ENCODE measurements around the gene TNNC2.
A peak's percentile ranks its signal among the peaks of the same experiment; 100 is the strongest.
"Not testable (repeated sequence)": the region's sequence is repeated elsewhere in the genome, so short reads cannot be mapped to it uniquely, and the experiment has no call there.

TNNC2 gene

DNA sequence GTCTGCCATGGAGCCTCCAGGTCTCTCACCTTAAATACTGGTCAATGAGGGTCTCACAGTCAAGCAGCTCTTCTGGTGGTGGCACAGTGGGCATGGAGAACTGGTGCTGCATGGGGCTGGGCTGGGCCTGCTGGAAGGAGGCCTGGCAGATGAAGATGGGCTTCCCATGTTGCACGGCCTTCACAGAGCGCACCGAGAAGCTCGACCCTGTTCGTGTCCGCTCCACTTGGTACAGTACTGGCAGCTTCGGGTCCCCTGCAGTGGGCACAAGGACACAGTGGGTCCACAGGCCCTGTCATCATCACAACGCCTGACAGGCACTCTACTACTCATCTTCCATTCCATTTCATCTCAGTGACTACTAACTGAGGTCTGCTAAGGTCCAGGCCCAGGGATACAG is 21.3 kb upstream of the TNNC2 start:
- DNase-seq (ENCODE audit: low read depth): no peak

DNA sequence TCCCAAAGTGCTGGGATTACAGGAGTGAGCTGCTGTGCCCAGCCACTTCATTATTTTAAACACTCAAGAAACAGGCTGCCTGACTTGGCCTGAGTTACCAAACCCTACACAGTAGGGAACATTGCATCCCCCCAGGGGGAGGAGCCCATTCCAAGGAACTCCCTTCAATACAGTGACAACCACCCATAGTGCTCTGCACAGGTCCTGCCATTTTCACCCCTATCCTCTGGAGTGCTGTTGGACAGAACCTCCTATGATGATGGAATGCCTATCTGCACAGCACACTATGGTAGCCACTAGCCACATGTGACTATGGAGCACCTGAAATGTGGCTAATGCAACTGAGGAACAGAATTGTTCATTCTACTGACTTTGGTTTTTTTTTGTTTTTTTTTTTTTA is 18.3 kb upstream of the TNNC2 start:
- no peak for DNase-seq (ENCODE audit: low read depth)

DNA sequence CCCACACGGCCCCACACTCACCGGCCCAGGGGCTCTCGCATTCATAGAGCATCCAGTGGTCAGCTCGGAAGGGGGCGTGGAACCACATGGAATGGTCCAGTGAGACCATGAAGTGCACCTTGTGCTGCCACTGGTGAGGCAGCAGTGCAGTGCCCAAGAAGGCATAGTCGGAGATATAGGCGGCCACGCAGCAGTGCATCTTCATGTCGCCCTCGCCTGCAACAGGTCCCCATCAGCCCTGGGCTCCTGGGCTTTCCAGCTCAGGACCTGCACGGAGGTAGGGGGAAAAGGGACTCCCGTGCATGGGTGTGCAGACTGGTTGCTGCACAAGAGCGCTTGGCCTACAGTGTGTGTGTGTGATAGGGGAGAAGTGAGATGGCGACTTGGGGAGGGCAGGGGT is 16.4 kb upstream of the TNNC2 start:
- DNase-seq (ENCODE audit: low read depth): no peak

DNA sequence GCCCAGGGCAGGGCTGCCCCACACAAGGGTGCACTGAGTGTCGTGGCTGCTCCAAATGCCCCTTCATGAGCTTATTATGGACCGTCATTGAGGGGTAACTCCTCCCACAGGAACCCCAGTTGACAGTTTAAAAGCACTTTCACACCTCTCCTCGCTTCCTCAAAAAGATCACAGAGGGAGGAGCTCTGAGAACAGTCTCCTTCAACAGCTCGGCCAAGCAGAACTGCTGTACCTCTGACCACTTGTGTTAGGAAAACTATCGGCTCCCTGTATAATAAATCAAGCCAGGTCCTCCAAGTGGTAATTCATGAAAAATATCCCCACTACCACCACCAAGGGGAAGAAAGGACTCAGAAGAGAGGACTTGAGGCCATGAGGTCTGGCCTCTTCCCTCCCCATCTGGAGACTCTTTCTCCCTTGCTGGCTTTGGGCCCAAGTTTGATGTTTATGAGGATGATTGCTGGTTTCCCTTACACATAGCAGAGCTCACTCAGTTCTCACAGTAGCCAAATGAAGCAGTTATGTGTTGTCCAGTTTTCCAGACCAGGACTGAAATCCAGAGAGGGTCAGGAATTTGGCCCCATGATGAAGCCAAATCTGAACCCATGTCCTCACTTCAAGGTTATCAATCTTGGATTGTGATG is 15.2 kb upstream of the TNNC2 start:
- DNase-seq (ENCODE audit: low read depth): no peak

DNA sequence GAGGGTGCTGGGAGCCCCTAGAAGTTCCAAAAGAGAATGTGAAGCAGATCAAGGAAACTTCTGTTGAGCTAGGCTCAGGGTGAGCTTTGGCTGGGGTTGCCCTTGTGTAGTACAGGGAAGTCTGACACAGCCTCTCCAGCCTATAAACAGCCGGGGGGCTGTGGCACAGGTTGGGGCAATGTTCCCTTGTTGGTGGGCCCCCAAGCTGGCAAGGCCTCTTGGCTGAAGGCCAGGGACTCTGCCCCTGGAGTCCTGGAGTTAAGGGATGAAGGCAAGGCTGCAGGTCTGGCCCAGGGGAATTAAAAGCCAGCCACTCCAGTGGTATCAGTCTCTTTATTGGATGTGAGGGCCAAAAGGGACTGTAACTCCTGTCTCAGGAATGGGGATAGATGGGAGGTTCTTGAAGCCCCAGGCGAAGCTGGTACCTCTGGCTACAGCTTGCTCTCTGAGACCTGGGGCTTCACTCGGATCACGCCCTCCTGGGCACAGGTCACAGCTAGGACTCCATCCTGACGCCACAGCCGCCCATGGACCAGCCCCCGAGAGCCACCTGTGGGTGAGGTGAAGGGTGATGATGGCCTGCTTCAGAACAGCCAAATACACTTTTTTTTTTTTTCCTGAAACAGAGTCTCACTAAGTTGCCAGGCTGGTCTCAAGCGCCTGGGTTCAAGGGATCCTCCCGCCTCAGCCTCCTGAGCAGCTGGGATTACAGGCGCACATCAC is 14.5 kb upstream of the TNNC2 start:
- no peak for DNase-seq (ENCODE audit: low read depth)

DNA sequence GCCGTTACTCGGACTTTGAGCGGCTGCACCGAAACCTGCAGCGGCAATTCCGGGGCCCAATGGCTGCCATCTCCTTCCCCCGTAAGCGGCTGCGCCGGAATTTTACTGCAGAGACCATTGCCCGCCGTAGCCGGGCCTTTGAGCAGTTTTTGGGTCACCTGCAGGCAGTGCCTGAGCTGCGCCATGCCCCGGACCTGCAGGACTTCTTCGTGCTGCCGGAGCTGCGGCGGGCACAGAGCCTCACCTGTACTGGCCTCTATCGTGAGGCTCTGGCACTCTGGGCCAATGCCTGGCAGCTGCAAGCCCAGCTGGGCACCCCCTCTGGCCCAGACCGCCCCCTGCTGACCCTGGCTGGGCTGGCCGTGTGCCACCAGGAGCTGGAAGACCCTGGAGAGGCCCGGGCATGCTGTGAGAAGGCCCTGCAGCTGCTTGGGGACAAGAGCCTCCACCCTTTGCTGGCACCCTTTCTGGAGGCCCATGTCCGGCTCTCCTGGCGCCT is 13.6 kb upstream of the TNNC2 start:
- DNase-seq (ENCODE audit: low read depth): no peak

DNA sequence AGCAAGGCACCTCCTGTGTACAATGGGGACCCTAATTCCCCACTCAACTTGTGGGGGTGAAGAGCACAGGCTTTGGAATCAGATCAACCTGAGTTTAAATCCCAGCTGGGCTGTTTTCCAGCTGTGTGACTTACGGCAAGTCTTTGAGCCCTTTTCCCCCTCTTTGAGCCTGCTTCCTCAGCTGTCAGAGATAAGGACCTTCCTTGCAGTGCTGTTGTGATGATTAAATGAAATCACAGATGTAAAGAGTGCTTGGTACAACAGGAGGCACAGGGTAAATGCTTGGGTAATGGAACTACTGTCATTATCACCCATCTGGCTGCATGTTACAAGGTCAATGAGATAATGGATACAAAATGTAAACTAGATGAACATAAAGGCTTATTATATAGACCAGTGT is 9.7 kb upstream of the TNNC2 start:
- no peak for DNase-seq (ENCODE audit: low read depth)

DNA sequence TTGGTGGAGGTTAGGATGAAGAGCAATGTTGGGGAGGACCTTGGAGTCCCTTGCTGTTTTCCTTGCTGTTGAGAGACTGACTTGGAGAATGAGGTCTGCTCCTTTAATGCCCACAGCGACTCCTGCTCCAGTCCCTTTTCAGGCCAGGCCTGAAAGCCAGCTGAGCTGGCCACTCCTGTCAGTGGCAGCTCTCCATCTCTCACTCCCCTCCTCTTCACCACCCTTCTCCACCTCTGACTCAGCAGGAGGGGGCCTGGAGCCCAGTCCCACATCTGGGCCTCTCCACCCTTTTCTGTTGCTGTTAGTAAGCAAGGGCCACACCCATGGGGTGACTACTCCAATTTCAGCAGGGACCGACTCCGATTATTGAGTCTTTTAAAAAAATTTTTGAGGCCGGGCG is 8.7 kb upstream of the TNNC2 start:
- DNase-seq (ENCODE audit: low read depth): no peak

DNA sequence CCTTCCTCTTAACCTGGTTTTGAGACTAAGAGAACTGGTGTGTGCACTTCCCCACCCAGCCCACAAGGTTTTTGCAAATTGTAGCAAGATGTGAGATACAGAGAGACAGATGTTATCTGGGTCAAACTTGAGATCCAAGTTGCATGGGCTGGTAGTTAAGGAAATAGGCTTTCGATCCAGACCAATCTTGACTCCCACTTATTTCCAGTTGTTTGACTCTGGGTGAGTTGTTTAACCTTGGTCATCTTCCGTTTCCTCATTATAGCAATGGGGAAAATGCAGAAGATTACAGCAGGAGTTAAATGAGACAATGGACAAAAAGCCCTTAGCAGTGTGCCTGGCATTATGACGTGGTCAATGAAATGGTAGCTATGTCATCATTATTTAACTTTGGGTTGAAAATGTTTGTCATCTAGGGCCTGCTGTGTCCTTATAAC is 8.2 kb upstream of the TNNC2 start:
- no peak for DNase-seq (ENCODE audit: low read depth)

DNA sequence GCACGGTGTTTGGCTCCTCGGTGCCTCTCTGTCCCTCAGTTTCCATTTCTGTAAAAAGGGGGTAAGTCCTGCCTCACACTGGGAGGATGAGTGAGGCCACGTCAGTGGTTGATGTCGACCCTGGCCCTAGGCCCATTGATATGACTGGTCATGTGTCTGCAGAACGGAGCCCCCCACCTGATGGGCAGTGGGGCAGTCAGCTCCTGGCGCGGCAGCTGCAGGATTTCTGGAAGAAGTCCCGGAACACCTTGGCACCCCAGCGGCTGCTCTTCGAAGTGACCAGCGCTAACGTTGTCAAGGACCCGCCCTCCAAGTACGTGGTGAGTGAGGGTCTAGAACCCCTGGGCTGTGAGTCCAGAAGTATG is 7.7 kb upstream of the TNNC2 start:
- DNase-seq (ENCODE audit: low read depth): no peak

DNA sequence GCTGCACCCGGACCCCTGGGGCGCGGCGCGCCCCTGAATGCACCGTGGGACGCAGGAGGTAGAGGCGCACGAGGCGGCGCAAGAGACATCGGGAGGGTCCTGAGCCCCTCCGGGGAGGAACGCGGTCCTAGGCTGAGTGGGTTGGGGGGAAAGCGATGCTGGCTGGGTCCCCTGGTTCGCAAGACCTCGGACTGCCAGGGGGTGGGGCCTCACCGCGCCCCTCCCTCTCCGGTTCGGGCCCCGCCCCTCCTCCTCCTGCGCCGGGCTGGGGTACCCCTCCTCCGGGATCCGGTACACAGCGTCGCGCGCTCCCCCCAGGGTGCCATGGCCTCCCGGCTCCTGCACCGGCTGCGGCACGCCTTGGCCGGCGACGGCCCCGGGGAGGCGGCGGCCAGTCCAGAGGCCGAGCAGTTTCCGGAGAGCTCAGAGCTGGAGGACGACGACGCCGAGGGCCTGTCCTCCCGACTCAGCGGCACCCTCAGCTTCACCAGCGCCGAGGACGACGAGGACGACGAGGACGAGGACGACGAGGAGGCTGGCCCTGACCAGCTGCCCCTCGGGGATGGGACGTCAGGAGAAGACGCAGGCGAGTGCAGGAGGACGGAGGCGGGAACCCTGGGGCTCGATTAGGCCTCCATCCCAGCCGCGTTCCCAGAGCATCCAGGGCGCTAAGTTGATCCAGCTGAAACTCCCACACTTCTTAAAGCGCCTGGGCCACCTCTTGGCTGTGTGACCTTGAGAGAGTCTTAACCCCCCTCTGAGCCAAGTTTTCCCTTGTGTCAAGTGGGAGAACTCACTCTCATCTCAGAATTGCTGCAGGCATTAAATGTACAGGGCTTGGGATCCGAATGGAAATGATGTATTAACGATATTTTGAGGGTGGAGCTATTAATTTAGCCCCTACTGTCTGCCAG is 7.0 kb upstream of the TNNC2 start:
- peak; percentile 16 for DNase-seq (ENCODE audit: low read depth)

DNA sequence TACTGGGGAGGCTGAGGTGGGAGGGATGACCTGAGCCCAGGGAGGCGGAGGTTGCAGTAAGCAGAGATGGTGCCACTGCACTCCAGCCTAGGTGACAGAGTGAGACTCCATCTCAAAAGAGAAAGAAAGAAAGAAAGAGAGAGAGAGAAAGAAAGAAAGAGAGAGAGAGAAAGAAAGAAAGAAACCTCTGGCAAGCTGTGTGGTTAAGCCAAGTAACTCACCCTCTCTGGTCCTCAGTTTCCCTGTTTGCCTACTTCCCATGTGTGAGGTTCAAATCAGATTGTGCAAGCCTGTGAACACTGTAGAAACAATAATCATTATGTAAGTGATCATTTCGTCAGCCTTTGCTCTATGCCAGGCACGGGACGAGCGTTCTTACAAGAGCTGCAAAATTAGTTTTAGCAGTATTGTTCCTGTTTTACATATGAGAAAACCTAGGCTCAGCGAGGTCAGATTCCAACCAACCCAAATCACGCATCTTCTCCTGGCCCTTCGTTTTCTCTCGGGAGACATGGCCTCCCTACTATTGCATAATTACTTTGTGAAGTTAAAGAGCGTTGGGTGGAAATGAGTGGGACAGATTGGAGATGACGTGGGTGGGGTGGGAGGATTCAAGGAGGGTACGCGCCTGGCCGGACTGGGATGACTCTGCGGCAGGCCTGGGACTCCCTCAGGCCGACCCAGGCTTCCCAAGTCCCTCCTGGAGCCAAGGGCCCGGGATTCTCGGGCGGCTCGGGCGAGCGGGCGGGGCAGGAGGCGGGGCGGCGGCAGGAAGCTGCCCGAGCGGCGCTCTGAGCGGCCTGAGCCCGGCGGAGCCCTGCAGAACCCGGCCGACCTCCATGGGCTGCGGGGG is 6.1 kb upstream of the TNNC2 start, which contains the start of gene SNX21:
Gene SNX21, plus strand, starts transcription at position 770 of the 853 bp plus-strand sequence. CDS start 121 bp downstream, outside the sequence.
- DNase-seq (ENCODE audit: low read depth): no peak

DNA sequence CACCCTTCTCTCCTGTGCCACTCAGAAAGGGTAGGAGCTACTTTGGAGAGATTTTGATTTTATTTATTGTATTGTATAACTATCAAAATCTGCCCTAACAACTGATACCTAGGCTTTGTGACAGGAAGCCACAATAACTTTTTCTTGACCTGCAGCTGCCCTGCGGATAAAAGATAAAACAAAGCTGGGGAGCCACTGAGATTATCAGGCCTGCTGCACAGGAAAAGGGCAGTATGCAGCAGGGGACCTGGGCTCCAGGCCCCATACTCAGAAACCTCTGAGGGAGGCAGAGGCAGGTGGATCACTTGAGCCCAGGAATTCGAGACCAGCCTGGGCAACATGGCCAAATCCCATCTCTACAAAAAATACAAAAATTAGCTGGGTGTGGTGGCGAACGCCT is 5.5 kb upstream of the TNNC2 start:
- DNase-seq (ENCODE audit: low read depth): no peak

DNA sequence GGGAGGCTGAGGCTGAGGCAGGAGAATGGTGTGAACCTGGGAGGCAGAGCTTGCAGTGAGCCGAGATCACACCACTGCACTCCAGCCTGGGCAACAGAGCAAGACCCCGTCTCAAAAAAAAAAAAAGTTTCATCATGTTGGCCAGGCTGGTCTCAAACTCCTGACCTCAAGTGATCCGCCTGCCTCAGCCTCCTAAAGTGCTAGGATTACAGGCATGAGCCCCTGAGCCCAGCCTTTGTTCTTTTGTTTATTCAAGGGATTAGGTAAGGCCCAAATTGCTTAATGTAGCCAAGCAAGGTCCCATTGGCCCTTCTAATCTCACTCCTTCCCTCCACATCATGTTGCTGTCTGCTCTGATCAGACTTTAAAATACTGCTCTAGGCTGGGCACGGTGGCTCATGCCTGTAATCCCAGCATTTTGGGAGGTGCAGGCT is 2.6 kb upstream of the TNNC2 start:
- DNase-seq (ENCODE audit: low read depth): not testable (repeated sequence)

DNA sequence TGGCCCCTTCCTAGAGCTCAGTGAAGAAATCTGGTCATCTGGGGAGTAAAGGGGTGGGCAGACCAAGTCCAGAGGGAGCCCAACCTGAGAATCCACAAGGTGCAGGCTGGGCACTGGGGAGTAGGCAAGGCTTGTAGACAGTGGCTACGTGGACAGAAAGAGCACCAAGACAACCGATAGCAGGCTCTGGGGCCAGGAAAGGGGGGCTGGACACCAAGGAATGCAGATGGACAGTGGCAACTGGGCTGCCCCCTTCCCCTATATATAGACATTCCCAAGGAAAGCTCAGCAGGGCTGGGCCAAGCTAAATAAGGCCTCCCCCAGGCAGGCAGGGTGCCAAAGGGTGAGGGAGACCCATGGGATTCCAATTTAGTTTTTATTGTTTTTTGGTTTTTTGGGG is 1.5 kb upstream of the TNNC2 start:
- DNase-seq (ENCODE audit: low read depth): no peak

DNA sequence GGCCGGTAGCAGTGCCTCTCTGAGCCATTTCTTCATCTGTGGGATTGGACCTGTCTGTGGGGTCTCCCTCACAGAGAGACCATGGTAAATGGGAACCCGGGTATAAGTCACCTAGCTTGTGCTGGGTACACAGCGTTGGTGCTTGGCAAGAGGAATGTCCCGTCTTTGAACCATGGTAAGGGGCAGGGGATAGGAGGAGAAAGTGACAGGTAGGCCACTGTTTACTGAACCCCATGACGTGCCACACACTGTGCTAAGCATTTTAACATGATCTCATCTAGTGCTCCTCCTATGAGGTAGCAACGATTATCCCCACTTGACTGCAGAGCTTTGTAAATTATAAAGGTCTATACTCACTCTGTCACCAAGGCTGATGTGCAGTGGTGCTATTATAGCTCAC is 600 bp upstream of the TNNC2 start:
- no peak for DNase-seq (ENCODE audit: low read depth)

DNA sequence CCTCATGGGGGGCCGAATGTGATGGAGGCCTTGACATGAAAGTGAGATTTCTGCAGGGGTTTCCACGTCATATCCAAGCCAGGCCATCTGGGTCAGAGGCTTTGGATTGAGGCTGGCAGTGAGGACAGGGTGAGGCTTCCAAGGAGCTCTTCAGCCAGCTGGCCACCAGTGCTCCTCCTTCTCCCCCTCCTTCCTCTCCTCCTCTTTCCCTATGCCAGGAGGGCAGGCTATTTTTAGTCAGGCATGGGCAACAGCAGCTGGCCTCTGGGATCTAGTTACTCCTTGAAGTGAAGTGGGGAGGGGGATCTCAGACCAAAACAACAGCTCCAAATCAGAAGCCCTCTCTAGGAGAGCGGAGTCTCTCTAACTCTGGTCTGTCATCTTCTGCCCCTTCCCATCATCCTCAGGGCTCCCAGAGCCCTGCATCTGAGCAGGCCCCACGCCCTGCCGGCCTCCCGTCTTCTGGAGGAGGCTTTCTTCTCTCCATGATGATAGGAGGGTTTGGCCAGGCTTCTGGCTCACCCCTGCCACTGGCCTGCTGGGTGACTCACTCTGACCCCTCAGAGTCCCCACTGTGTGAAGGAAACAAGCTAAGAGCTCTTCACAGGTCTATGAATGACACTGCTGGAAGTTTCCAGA is 612 bp downstream of the TNNC2 start:
- DNase-seq (ENCODE audit: low read depth): no peak

DNA sequence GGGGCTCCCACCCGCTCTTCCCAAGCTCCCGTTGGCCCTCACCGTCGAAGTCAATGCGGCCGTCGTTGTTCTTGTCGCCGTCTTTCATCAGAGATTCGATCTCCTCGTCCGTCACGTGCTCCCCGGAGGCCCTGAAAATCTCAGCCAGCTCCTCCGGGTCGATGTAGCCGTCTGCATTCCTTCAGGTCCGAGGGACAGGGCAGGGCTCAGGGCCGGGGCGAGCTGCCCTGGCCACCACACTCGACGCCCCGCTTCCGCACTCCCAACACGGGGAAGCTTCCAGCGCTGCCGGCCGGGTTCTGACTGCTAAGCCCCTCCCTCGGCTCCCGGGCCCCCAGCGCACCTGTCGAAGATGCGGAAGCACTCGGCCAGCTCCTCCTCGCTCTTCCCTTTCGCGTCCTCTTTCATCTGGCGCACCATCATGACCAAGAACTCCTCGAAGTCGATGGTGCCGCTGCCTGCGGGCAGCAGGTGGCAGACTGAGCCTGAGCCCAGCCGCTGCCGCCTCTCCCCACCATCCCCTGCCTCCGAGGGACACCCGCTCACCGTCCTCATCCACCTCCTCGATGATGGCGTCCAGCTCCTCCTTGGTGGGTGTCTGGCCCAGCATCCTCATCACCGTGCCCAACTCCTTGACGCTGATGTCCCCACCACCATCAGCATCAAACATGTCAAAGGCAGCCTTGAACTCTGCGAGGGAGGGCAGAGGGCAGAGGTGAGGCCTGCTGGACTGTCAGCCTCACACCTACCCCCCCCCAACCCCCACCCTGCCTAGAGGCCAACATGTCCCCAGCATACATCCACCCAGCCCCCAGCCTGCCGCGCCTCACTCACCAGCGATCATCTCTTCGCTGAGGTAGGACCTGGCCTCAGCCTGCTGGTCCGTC is 2.9 kb downstream of the TNNC2 start:
- DNase-seq (ENCODE audit: low read depth): no peak

DNA sequence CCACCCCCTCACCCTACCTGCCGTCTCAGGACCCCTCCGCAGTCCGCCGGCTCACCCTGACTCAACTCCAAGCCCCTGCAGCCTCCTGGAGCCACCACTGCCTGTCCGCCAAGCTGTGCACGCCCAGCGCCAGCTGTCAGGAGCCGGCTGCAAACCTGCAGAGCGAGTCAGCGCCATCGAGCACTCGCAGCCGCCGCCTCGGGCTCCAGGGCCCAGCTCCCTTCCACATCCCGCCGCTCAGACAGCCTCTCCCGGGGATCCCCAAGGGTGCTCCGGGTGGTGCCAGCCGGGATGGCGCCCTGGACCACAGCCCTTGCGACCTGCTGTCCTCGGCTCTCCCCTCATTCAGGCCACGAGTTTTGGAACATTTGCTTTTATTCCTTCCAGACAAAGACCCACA is 4.3 kb downstream of the TNNC2 start:
- DNase-seq (ENCODE audit: low read depth): no peak

DNA sequence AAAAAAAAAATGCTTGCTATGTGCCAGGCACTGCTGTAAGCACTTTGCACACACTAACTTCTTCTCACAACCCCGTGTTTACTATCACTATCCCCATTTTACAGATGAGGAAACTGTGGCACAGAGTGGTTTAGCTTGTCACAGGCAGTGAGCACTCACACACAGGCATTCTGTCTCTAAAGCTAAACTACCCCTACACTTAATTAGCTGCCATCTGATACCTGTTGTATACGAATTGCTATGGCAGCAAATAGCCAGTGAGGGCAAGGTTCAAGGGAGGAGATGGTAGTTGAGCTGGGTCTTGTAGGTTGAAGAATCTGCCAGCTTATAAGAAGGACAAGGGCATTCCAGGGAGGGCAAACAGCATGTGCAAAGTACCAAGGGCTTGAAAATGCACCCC is 5.2 kb downstream of the TNNC2 start:
- DNase-seq (ENCODE audit: low read depth): no peak
